Ectodermal cell (in vitro differentiated cells): ENCODE measurements around the gene DGKD.

Source experiments
- H3K27ac ChIP-seq: 2 replicates; pipeline ENCODE4 v1.7.0; 2013; ENCODE audit warnings: mild to moderate bottlenecking, low read depth, low read length; ENCODE audit not compliant: insufficient read depth, poor library complexity, severe bottlenecking
- H3K27me3 ChIP-seq: 2 replicates; pipeline ENCODE4 v1.7.0; 2013; ENCODE audit warnings: mild to moderate bottlenecking, low read length; ENCODE audit not compliant: insufficient read depth, control insufficient read depth, poor library complexity, severe bottlenecking
- H3K36me3 ChIP-seq: one replicate; pipeline ENCODE4 v1.7.0; 2013; ENCODE audit warnings: low read length; ENCODE audit not compliant: control insufficient read depth, insufficient read depth
- H3K4me1 ChIP-seq: one replicate; pipeline ENCODE4 v1.7.0; 2013; ENCODE audit warnings: low read length; ENCODE audit not compliant: control insufficient read depth, insufficient read depth
- H3K4me3 ChIP-seq: 2 replicates; pipeline ENCODE4 v1.7.0; 2013; ENCODE audit warnings: low read depth, low read length, control low read depth; ENCODE audit not compliant: insufficient read depth
- H3K9me3 ChIP-seq: 2 replicates; pipeline ENCODE4 v1.7.0; 2013; ENCODE audit warnings: mild to moderate bottlenecking, low read length, moderate library complexity; ENCODE audit not compliant: control insufficient read depth
- WGBS, 2 experiments: methylation state at CpG; one replicate each; pipeline ENCODE4 v1.1.7; 2013; ENCODE audit warnings: missing lambda C conversion rate in 2 of 2; 5-methylcytosine and 5-hydroxymethylcytosine counted together

The DGKD gene

DNA sequence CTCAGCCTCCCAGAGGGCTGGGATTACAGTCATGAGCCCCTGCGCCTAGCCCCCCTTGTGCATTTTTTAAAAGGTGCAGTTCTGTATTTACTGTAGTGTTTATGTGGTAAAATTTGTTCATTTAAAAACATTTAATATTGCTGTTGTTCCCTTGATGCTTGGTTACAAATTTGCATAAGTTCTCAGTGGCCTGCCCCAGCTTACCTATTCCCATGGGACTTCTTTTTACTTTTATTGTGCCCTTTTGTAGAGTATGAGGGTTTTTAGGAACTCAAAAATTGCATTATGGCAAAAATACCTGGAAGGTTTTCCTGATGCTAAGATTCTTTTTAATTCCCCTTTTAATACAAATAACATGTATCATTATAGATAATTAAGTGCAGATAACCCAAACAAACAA, 63.0 kb downstream of the DGKD start:
- Histone ChIP-seq H3K4me1 (peaks cover 9% of the 10 kb centered on the region), H3K36me3 (no peaks in the 10 kb centered on the region), H3K4me3 (no peak overlapping the region), H3K9me3 (no peaks in the 10 kb centered on the region), H3K27ac (no peak overlapping the region), H3K27me3 (no peaks in the 10 kb centered on the region)
- WGBS, 2 experiments: 75 to 88% methylated on average over 1 of the region's 1 CpG

- 82 to 93% methylated on average over 1 to 2 of the region's 3 CpGs for WGBS, 2 experiments
- peaks cover 9% of the 10 kb centered on the region for H3K4me1 ChIP-seq
- no peaks in the 10 kb centered on the region for H3K27me3 ChIP-seq
- no peak overlapping the region for H3K27ac ChIP-seq
- H3K9me3 ChIP-seq: no peaks in the 10 kb centered on the region
- H3K4me3 ChIP-seq: no peak overlapping the region
- no peaks in the 10 kb centered on the region for H3K36me3 ChIP-seq
Observed at GRCh38 chr2:233418052-233418760, 63.9 kb downstream of the DGKD start.

GRCh38 chr2:233418761-233419546, 64.7 kb downstream of the DGKD start:
- H3K27me3 ChIP-seq: no peaks in the 10 kb centered on the region
- WGBS, 2 experiments: 93% methylated on average over 19 of the region's 19 CpGs

DNA sequence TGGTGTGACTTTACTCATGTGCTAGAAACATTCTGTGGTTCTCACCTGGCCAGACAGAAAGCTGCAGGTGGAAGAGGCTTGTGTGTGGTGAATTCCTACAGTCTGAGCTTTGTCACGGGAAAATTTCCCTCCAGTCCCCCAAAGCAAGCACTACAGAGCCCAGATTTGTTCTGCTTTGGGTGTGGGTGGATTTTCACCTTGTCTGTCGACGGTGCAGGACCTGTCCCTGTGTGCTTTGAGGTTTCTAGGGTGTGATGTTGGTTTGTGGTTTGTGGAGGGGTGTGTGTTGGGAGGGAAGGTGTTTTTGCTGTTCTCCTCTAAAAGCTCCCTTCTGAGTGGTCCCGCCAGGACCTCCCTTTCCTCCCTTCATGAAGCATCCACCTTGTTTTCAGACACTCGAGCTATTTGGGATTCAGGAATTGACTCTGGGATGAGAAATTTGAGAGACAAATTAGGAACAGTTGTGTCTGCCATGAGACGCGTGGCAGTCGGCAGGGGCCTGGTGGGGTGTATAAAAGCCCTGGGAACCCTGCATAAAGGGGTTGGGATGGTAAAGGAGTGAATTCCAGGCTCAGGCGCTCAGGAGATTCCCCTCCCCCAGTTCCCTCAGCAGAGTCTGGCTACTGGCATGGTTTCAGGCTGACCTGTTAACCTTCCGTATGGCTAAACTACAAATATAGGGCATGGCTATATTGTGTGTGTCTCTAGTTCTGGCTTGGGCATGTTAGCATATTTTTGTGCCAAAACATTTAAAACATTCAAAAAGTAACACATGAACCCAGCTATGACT, 65.5 kb downstream of the DGKD start:
- Histone ChIP-seq H3K9me3 (no peaks in the 10 kb centered on the region), H3K4me1 (peaks cover 9% of the 10 kb centered on the region), H3K27ac (no peak overlapping the region), H3K4me3 (no peak overlapping the region), H3K36me3 (no peaks in the 10 kb centered on the region), H3K27me3 (no peaks in the 10 kb centered on the region)
- 51 to 56% methylated on average over 9 to 10 of the region's 10 CpGs for WGBS, 2 experiments

More at GRCh38 chr2:233418761-233419546, 64.7 kb downstream of the DGKD start:
- H3K36me3 ChIP-seq: no peaks in the 10 kb centered on the region
- peaks cover 9% of the 10 kb centered on the region for H3K4me1 ChIP-seq
- H3K9me3 ChIP-seq: no peaks in the 10 kb centered on the region
- no peak overlapping the region for H3K27ac ChIP-seq
- H3K4me3 ChIP-seq: no peak overlapping the region

GRCh38 chr2:233421091-233421816, 67.0 kb downstream of the DGKD start:
- Histone ChIP-seq H3K27me3 (no peaks in the 10 kb centered on the region), H3K36me3 (no peaks in the 10 kb centered on the region), H3K9me3 (no peaks in the 10 kb centered on the region), H3K4me1 (peaks cover 9% of the 10 kb centered on the region), H3K27ac (no peak overlapping the region), H3K4me3 (no peak overlapping the region)
- WGBS, 2 experiments: 92% methylated on average over 14 of the region's 14 CpGs

DNA sequence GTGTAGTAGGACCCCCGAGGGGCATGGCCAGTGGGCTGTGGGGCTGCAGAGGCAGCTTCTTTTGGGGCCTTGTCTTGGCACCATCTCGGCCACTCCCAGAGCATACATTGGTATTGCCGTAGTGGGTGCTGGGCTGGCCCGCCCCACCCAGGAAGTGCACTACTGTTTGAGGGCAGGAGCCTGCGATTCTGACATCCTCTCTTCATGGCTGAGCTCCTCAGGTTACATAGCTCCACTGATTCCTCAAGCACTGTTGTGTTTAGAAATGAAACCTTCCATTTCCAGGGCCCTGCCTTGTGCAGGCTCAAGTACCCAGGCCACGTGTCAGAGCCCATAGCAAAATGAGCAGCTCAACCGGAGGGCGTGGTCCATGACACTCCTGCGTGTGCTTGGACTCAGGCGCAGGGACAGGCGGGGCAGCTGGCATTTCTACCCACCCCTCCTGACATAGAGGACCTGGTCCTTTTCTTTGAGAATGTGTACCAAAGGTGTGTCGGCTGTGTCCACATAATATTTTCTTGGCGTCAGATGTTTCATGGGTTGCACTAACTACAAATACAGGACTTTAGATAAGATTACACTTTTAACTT, 67.9 kb downstream of the DGKD start:
- Histone ChIP-seq H3K36me3 (no peaks in the 10 kb centered on the region), H3K4me1 (peaks cover 9% of the 10 kb centered on the region), H3K27ac (no peak overlapping the region), H3K9me3 (no peaks in the 10 kb centered on the region), H3K4me3 (no peak overlapping the region), H3K27me3 (no peaks in the 10 kb centered on the region)
- WGBS, 2 experiments: 92 to 94% methylated on average over 13 of the region's 13 CpGs

DNA sequence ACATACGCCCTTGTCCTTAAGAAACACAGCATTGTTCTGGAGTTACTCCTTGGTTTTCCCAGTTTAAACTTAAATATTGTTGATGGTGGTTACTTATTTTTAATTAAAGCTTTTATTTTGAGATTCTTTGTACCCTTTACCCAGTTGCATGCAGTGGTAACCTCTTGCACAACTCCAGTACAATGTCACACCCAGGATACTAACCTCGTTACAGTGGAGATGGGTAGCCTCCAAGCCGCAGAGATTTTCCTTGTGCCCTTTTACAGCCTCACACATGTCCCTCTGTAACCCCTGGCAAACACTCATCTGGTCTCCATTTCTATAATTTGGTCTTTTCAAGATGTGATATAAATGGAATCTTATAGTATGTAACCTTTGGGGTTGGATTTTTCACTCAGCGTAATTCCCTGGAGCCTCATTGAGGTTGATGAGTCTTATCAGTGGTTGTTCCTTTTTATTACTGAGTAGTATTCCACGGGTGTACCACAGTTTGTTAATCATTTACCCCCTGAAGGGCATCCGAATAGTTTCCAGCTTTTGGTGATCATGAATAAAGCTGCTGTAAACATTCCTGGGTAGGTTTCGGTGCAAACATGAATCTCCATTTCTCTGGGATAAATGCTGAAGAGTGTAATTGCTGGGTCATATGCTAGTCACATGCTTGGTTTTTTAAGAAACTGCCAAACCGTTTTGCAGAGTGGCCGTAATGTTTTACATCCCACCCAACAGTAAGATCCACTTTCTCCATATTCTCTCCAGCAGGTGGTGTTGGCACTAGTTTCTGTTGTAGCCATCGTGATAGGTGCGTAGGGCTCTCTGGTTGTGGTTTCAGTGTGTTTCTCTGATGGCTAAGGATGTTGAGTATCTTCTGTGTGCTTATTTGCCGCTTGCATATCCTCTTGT, 68.6 kb downstream of the DGKD start:
- Histone ChIP-seq H3K4me1 (peaks cover 9% of the 10 kb centered on the region), H3K4me3 (no peak overlapping the region), H3K27me3 (no peaks in the 10 kb centered on the region), H3K36me3 (no peaks in the 10 kb centered on the region), H3K27ac (no peak overlapping the region), H3K9me3 (no peaks in the 10 kb centered on the region)
- 94 to 95% methylated on average over 12 of the region's 12 CpGs for WGBS, 2 experiments

GRCh38 chr2:233423552-233423860, 69.2 kb downstream of the DGKD start:
- Histone ChIP-seq H3K4me1 (peaks cover 9% of the 10 kb centered on the region), H3K27ac (no peak overlapping the region), H3K27me3 (no peaks in the 10 kb centered on the region), H3K9me3 (no peaks in the 10 kb centered on the region), H3K4me3 (no peak overlapping the region), H3K36me3 (no peaks in the 10 kb centered on the region)
- 95 to 96% methylated on average over 6 of the region's 6 CpGs for WGBS, 2 experiments
